Endodermal cell (in vitro differentiated cells): ENCODE results near the gene RCN1. TPM values are rescaled to one million over a fixed set of nuclear protein-coding genes. Genes with fewer than 3 reads are reported as not detected.

ENCODE experiments used
- DNase-seq: peaks from one replicate; pipeline ENCODE4 v3.0.0-alpha.2; 2017
- H3K27ac ChIP-seq: 2 replicates; pipeline ENCODE4 v1.5.1; 2013; ENCODE audit warnings: mild to moderate bottlenecking, low read depth, low read length, moderate library complexity
- H3K27me3 ChIP-seq: 2 replicates; pipeline ENCODE4 v1.6.1; 2013; ENCODE audit warnings: mild to moderate bottlenecking, low read length, moderate library complexity; ENCODE audit not compliant: insufficient read depth, control insufficient read depth, poor library complexity, severe bottlenecking
- H3K36me3 ChIP-seq: 2 replicates; pipeline ENCODE4 v1.7.0; 2013; ENCODE audit warnings: mild to moderate bottlenecking, low read length, moderate library complexity; ENCODE audit not compliant: control insufficient read depth, insufficient read depth
- H3K4me1 ChIP-seq: one replicate; pipeline ENCODE4 v1.7.0; 2013; ENCODE audit warnings: low read length; ENCODE audit not compliant: control insufficient read depth, insufficient read depth
- H3K4me3 ChIP-seq: 2 replicates; pipeline ENCODE4 v1.5.1; 2013; ENCODE audit warnings: mild to moderate bottlenecking, low read length, moderate library complexity
- H3K9ac ChIP-seq: 2 replicates; pipeline ENCODE4 v1.6.1; 2013; ENCODE audit warnings: mild to moderate bottlenecking, low read length, moderate library complexity; ENCODE audit not compliant: poor library complexity, severe bottlenecking; ENCODE audit errors: extremely low read depth
- H3K9me3 ChIP-seq: 2 replicates; pipeline ENCODE4 v1.6.1; 2013; ENCODE audit warnings: mild to moderate bottlenecking, low read length, moderate library complexity; ENCODE audit not compliant: control insufficient read depth
- H3K27ac Mint-ChIP-seq: 2 replicates; pipeline ENCODE4 v1.8.0; 2020; ENCODE audit warnings: mixed read lengths
- H3K27me3 Mint-ChIP-seq: 2 replicates; pipeline ENCODE4 v1.8.0; 2021; ENCODE audit warnings: mild to moderate bottlenecking, mixed read lengths; ENCODE audit not compliant: insufficient read depth
- H3K36me3 Mint-ChIP-seq: 2 replicates; pipeline ENCODE4 v1.8.0; 2020; ENCODE audit warnings: low read depth, mixed read lengths
- H3K4me1 Mint-ChIP-seq: 2 replicates; pipeline ENCODE4 v1.8.0; 2020; ENCODE audit warnings: mixed read lengths
- H3K4me3 Mint-ChIP-seq: 2 replicates; pipeline ENCODE4 v1.8.0; 2020; ENCODE audit warnings: mild to moderate bottlenecking, moderate library complexity, mixed read lengths
- H3K9me3 Mint-ChIP-seq: 2 replicates; pipeline ENCODE4 v1.8.0; 2020; ENCODE audit warnings: mild to moderate bottlenecking, mixed read lengths
- WGBS, 2 experiments: methylation state at CpG; one replicate each; pipeline versions ENCODE4 v1.1.5 to v1.1.7; 2013; ENCODE audit warnings: missing lambda C conversion rate in 2 of 2, mixed read lengths in 1 of 2; ENCODE audit not compliant: insufficient coverage in 1 of 2, insufficient read length in 1 of 2; 5-methylcytosine and 5-hydroxymethylcytosine counted together
- total RNA-seq, 2 donors: library from RNA; stranded (reverse); fragmentation: NEBNext Ultra II Directional in 1 of 2; extraction: Animal tissue kit (Norgen Biotek cat#: 25700) in 1 of 2; gene quantifications; 2 replicates in 1 of 2; 3 replicates in 1 of 2; pipeline ENCODE4 v1.2.1, GENCODE V29; 2021
- TF ChIP-seq, protein P1 (sequence below): fragments of 200-600 bp; sonication (generic); conservative IDR thresholded peaks from 2 replicates; pipeline ENCODE4 v1.5.0; 2021; ENCODE audit warnings: antibody characterized with exemption, mild to moderate bottlenecking

Gene RCN1
- total RNA-seq, 2 donors from 2014 or later = 99.5 to 136 TPM

DNA sequence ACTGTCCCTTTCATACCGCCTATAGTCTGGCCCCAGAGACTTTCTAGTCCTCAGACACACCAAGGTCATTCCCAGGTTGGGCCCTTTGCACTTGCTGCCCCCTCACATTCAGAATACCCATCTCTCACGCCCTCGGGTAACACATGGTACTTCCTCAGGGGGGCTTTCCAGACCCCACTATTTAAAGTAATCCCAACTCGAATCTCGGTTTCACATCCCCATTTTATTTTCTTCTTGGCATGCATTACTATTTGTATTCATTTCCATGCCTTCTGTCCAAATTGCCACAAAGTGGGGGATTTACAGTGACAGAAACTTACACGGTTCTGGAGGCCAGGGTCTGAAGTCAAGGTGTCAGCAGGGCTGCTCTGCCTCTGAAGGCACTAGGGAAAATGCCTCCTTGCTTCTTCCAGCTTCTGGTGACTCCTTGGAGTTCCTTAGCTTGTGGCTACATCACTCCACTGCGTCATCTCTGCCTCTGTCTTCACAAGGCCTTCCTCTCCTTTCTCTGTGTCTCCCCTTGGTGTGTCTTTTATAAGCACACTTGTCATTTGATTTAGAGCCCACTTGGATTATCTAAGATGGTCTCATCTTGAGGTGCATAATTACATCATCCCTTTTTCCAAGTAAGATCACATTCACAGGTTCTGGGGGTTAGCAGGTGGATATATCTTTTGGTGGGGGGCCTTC, 15.1 kb downstream of the RCN1 start:
- peaks cover 9% of the 10 kb centered on the region for H3K4me1 Mint-ChIP-seq
- H3K9ac ChIP-seq = no peak overlapping the region
- H3K36me3 Mint-ChIP-seq = peaks cover 39% of the 10 kb centered on the region
- no peak for DNase-seq
- H3K9me3 ChIP-seq = no peaks in the 10 kb centered on the region
- no peaks in the 10 kb centered on the region for H3K9me3 Mint-ChIP-seq
- no peak overlapping the region for H3K4me3 Mint-ChIP-seq
- TF ChIP-seq, protein P1, sequence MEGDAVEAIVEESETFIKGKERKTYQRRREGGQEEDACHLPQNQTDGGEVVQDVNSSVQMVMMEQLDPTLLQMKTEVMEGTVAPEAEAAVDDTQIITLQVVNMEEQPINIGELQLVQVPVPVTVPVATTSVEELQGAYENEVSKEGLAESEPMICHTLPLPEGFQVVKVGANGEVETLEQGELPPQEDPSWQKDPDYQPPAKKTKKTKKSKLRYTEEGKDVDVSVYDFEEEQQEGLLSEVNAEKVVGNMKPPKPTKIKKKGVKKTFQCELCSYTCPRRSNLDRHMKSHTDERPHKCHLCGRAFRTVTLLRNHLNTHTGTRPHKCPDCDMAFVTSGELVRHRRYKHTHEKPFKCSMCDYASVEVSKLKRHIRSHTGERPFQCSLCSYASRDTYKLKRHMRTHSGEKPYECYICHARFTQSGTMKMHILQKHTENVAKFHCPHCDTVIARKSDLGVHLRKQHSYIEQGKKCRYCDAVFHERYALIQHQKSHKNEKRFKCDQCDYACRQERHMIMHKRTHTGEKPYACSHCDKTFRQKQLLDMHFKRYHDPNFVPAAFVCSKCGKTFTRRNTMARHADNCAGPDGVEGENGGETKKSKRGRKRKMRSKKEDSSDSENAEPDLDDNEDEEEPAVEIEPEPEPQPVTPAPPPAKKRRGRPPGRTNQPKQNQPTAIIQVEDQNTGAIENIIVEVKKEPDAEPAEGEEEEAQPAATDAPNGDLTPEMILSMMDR = no peak
- no peak overlapping the region for H3K4me3 ChIP-seq
- peaks cover 28% of the 10 kb centered on the region for H3K36me3 ChIP-seq
- no peaks in the 10 kb centered on the region for H3K27me3 Mint-ChIP-seq
- H3K27me3 ChIP-seq = no peaks in the 10 kb centered on the region
- WGBS, 2 experiments = 85 to 94% methylated on average over 5 to 7 of the region's 7 CpGs
- no peak overlapping the region for H3K27ac Mint-ChIP-seq
- peaks cover 9% of the 10 kb centered on the region for H3K4me1 ChIP-seq
- no peak overlapping the region for H3K27ac ChIP-seq

DNA sequence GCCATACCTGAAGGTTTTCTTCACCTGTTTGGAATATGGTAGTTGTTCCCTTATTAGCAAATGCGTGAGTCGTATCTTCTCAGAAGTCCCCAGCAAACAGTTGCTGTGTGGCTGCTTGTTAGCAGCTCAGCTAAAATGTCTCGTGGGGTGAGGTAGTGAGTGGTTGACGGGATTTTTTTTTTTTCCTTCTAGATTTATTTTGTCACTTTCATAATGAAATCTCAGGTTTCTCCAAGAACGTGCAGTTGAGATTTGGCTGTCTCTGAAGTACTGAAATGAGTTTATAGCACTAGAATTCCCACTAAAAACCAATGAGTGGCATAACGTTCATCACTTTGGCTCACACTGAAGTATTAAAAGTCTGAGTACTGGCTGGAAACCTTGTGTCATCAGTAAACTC, 16.8 kb downstream of the RCN1 start:
- no peak overlapping the region for H3K27ac ChIP-seq
- H3K4me1 ChIP-seq = peaks cover 5% of the 10 kb centered on the region
- Mint-ChIP-seq H3K4me3 (no peak overlapping the region), H3K27me3 (no peaks in the 10 kb centered on the region), H3K9me3 (no peaks in the 10 kb centered on the region), H3K4me1 (peaks cover 9% of the 10 kb centered on the region), H3K27ac (no peak overlapping the region), H3K36me3 (peaks cover 23% of the 10 kb centered on the region)
- H3K9ac ChIP-seq = no peak overlapping the region
- no peak for DNase-seq
- no peak overlapping the region for H3K4me3 ChIP-seq
- no peaks in the 10 kb centered on the region for H3K27me3 ChIP-seq
- 92 to 95% methylated on average over 4 to 6 of the region's 6 CpGs for WGBS, 2 experiments
- TF ChIP-seq, protein P1 = no peak
- H3K9me3 ChIP-seq = no peaks in the 10 kb centered on the region
- peaks cover 13% of the 10 kb centered on the region for H3K36me3 ChIP-seq

DNA sequence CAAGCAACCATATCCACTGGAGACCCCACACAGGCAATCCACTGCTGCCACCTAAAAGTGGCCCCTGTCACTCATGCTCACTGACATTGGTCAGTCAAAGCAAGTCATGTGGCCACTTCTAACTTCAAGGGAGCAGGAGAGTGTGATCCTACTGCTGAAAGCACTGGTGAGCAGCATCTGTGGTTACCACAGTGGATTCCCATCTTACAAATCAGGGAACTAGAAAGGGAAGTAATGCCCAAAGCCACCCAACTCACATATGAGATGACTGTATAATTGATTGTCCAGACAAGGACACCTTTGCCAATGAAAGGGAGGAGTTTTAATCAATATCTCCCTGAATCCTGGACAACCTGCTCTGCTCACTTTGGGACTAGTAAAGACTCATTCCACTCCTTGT, 17.7 kb downstream of the RCN1 start:
- Histone ChIP-seq H3K27ac (no peak overlapping the region), H3K36me3 (peaks cover 8% of the 10 kb centered on the region), H3K4me1 (peaks cover 4% of the 10 kb centered on the region), H3K27me3 (no peaks in the 10 kb centered on the region), H3K9ac (no peak overlapping the region), H3K4me3 (no peak overlapping the region), H3K9me3 (no peaks in the 10 kb centered on the region)
- Mint-ChIP-seq H3K36me3 (peaks cover 14% of the 10 kb centered on the region), H3K4me1 (peaks cover 2% of the 10 kb centered on the region), H3K4me3 (no peak overlapping the region), H3K27me3 (no peaks in the 10 kb centered on the region), H3K9me3 (no peaks in the 10 kb centered on the region), H3K27ac (no peak overlapping the region)
- no peak for DNase-seq
- TF ChIP-seq, protein P1 = no peak
